ENCODE measurements around the gene USPL1. TPM values are rescaled to one million over a fixed set of nuclear protein-coding genes. Genes with fewer than 3 reads are reported as not detected.

The USPL1 gene
- total and polyA plus RNA-seq, 11 donors: 4.5 to 14.3 (median 10.1) TPM

- H3K27ac ChIP-seq: no peak overlapping the region
- intact Hi-C loops (cut with DNase I): no loop called here
- DNase-seq (no peak), ATAC-seq (no peak)
- no peaks in the 10 kb centered on the region for H3K27me3 ChIP-seq
- peaks cover 0 to 43% (median 40%) of the 10 kb centered on the region in 9 donors for H3K36me3 ChIP-seq
- TF ChIP-seq POLR2A (IDR thresholded peaks at IDR 0.05) (no peak), CTCF (IDR thresholded peaks at IDR 0.05) (no peak)
- no peak overlapping the region for H3K4me3 ChIP-seq
- peaks cover 0 to 19% (median 0%) of the 10 kb centered on the region in 12 donors for H3K4me1 ChIP-seq
- WGBS, 4 donors: 68 to 82% (median 81%) methylated on average over 2 of the region's 2 CpGs
- H3K9me3 ChIP-seq: no peaks in the 10 kb centered on the region
These were observed 43.1 kb downstream of the USPL1 start for GRCh38 chr13:30660796-30661195.

- WGBS, 4 donors: 93 to 97% (median 97%) methylated on average over 4 of the region's 4 CpGs
- no peak overlapping the region for H3K4me3 ChIP-seq
- no peaks in the 10 kb centered on the region for H3K27me3 ChIP-seq
- intact Hi-C loops (cut with DNase I): no loop called here
- H3K36me3 ChIP-seq: peaks cover 0 to 3% (median 1%) of the 10 kb centered on the region in 9 donors
- TF ChIP-seq CTCF (IDR thresholded peaks at IDR 0.05) (no peak), POLR2A (IDR thresholded peaks at IDR 0.05) (no peak)
- no peak overlapping the region for H3K27ac ChIP-seq
- H3K9me3 ChIP-seq: no peaks in the 10 kb centered on the region
- DNase-seq (no peak), ATAC-seq (no peak)
- peaks cover 0 to 22% (median 0%) of the 10 kb centered on the region in 12 donors for H3K4me1 ChIP-seq
These were observed 47.1 kb downstream of the USPL1 start for GRCh38 chr13:30664689-30665275.

GRCh38 chr13:30665638-30666037 is 47.9 kb downstream of the USPL1 start:
- 58 to 66% (median 58%) methylated on average over 1 of the region's 1 CpG for WGBS, 4 donors
- ATAC-seq (no peak), DNase-seq (no peak)

GRCh38 chr13:30666113-30666512 is 48.4 kb downstream of the USPL1 start:
- ATAC-seq: no peak
- TF ChIP-seq CTCF (IDR thresholded peaks at IDR 0.05) (no peak), POLR2A (IDR thresholded peaks at IDR 0.05) (no peak)
- intact Hi-C loops (cut with DNase I): no loop called here
- Histone ChIP-seq H3K27me3 (no peaks in the 10 kb centered on the region), H3K4me1 (peaks cover 0 to 22% (median 0%) of the 10 kb centered on the region in 12 donors), H3K4me3 (no peak overlapping the region), H3K36me3 (no peaks in the 10 kb centered on the region), H3K27ac (no peak overlapping the region), H3K9me3 (no peaks in the 10 kb centered on the region)
- DNase-seq: no peak
- WGBS, 4 donors: 60 to 69% (median 64%) methylated on average over 8 of the region's 8 CpGs

More at GRCh38 chr13:30665638-30666037, 47.9 kb downstream of the USPL1 start:
- H3K27me3 ChIP-seq: no peaks in the 10 kb centered on the region
- no peaks in the 10 kb centered on the region for H3K36me3 ChIP-seq
- H3K27ac ChIP-seq: no peak overlapping the region
- intact Hi-C loops (cut with DNase I): no loop called here
- no peak overlapping the region for H3K4me3 ChIP-seq
- H3K4me1 ChIP-seq: peaks cover 0 to 22% (median 0%) of the 10 kb centered on the region in 12 donors
- TF ChIP-seq CTCF (IDR thresholded peaks at IDR 0.05): no peak
- TF ChIP-seq POLR2A (IDR thresholded peaks at IDR 0.05): no peak
- H3K9me3 ChIP-seq: no peaks in the 10 kb centered on the region
